Keratinocyte (primary cell): ENCODE results near the gene GPR171. TPM values are rescaled to one million over a fixed set of nuclear protein-coding genes. Genes with fewer than 3 reads are reported as not detected.
"Not testable (repeated sequence)": the region's sequence is repeated elsewhere in the genome, so short reads cannot be mapped to it uniquely, and the experiment has no call there.

ENCODE experiments used
- DNase-seq: peaks from one replicate; pipeline ENCODE4 v3.0.0-alpha.2; 2011; ENCODE audit warnings: low read depth, missing footprints, low spot score
- FAIRE-seq: peaks from 2 replicates; lab custom pipeline; 2011; peaks lifted over from hg19 to GRCh38; lab: Jason Lieb, UNC
- H2AFZ ChIP-seq: 2 replicates; pipeline ENCODE4 v1.6.0; 2012; ENCODE audit warnings: low read length, control low read depth, inconsistent platforms; ENCODE audit not compliant: control insufficient read depth
- H3K27ac ChIP-seq: 2 replicates; pipeline ENCODE4 v1.5.1; 2011; ENCODE audit warnings: low read length; ENCODE audit not compliant: control insufficient read depth, insufficient read depth
- H3K27me3 ChIP-seq: 3 replicates; pipeline ENCODE4 v1.6.0; 2011; ENCODE audit warnings: low read length; ENCODE audit not compliant: control insufficient read depth, insufficient read depth; ENCODE audit errors: extremely low read depth
- H3K36me3 ChIP-seq, 2 experiments: 2 replicates in 1 of 2; 3 replicates in 1 of 2; pipeline ENCODE4 v1.5.1; 2011; ENCODE audit warnings: low read length in 2 of 2, mild to moderate bottlenecking in 1 of 2; ENCODE audit not compliant: control insufficient read depth in 2 of 2, insufficient read depth in 2 of 2; ENCODE audit errors: extremely low read depth in 1 of 2
- H3K4me1 ChIP-seq: 3 replicates; pipeline ENCODE4 v1.5.1; 2011; ENCODE audit warnings: low read length; ENCODE audit not compliant: control insufficient read depth, insufficient read depth; ENCODE audit errors: extremely low read depth
- H3K4me2 ChIP-seq: 3 replicates; pipeline ENCODE4 v1.6.0; 2011; ENCODE audit warnings: low read depth, low read length; ENCODE audit not compliant: control insufficient read depth, insufficient read depth; ENCODE audit errors: extremely low read depth
- H3K4me3 ChIP-seq, 3 experiments: fragments of 200-600 bp in 1 of 3; sonication (generic) in 1 of 3; 2 replicates in 2 of 3; 3 replicates in 1 of 3; pipeline ENCODE4 v1.5.1; 2011 to 2016; ENCODE audit warnings: low read length in 3 of 3, mild to moderate bottlenecking in 3 of 3, control low read depth in 2 of 3, inconsistent platforms in 1 of 3, low read depth in 1 of 3, mixed read lengths in 1 of 3, mixed run types in 1 of 3, moderate library complexity in 1 of 3; ENCODE audit not compliant: control insufficient read depth in 2 of 3, insufficient read depth in 2 of 3; ENCODE audit errors: extremely low read depth in 1 of 3
- H3K79me2 ChIP-seq: 2 replicates; pipeline ENCODE4 v1.6.0; 2012; ENCODE audit warnings: low read length; ENCODE audit not compliant: control insufficient read depth, insufficient read depth
- H3K9ac ChIP-seq: 3 replicates; pipeline ENCODE4 v1.6.0; 2011; ENCODE audit warnings: low read length; ENCODE audit not compliant: control insufficient read depth, insufficient read depth; ENCODE audit errors: extremely low read depth
- H3K9me1 ChIP-seq: 3 replicates; pipeline ENCODE4 v1.6.0; 2011; ENCODE audit warnings: low read length; ENCODE audit not compliant: control insufficient read depth, insufficient read depth; ENCODE audit errors: extremely low read depth
- H3K9me3 ChIP-seq: 2 replicates; pipeline ENCODE4 v1.5.1; 2012; ENCODE audit warnings: low read depth, low read length; ENCODE audit not compliant: control insufficient read depth
- H4K20me1 ChIP-seq: 3 replicates; pipeline ENCODE4 v1.6.0; 2011; ENCODE audit warnings: low read length; ENCODE audit not compliant: control insufficient read depth, insufficient read depth; ENCODE audit errors: extremely low read depth
- CTCF ChIP-seq, 3 experiments: IDR thresholded peaks in 1 of 3; conservative IDR thresholded peaks in 1 of 3; optimal IDR thresholded peaks in 1 of 3; 2 replicates in 2 of 3; 3 replicates in 1 of 3; pipeline versions ENCODE3 to v1.5.1; 2011; ENCODE audit warnings: low read length in 3 of 3, mild to moderate bottlenecking in 3 of 3, moderate library complexity in 2 of 3, control low read depth in 1 of 3, inconsistent platforms in 1 of 3; ENCODE audit not compliant: insufficient read depth in 2 of 3; ENCODE audit errors: extremely low read depth in 1 of 3
- EZH2 ChIP-seq: IDR thresholded peaks from one replicate; pipeline ENCODE4 v1.6.1; 2012; ENCODE audit warnings: inconsistent platforms, mild to moderate bottlenecking, low read length, moderate library complexity
- dilution Hi-C: fragments of 300-500 bp; cut with MboI; formaldehyde crosslinking; loops from one replicate; pipeline ENCODE4 v1.7.0; 2020; ENCODE audit warnings: low sequenced_read_pairs; ENCODE audit not compliant: extremely low pct_ligation_motif_present
- polyA plus RNA-seq, 5 experiments: library from polyadenylated mRNA; depleted of rRNA in 3 of 5; stranded (reverse) in 3 of 5; stranded (forward) in 1 of 5; unstranded in 1 of 5; fragments of >200 nt; gene quantifications; 1 replicate in 1 of 5; 2 replicates in 3 of 5; 3 replicates in 1 of 5; pipeline versions ENCODE4 v1.2.1 to v1.2.3, GENCODE V29; 2011 to 2012; ENCODE audit warnings: missing spikeins in 2 of 5, low read depth in 1 of 5, low replicate concordance in 1 of 5

GPR171 gene
- polyA plus RNA-seq, 1 donor (not counting 4 experiments of a cell fraction or from before 2014, with no cell fraction given) = not detected

GRCh38 chr3:151171145-151171757, 31.8 kb downstream of the GPR171 start:
- no peak for FAIRE-seq

GRCh38 chr3:151169948-151170679, 32.9 kb downstream of the GPR171 start:
- H3K9me1 ChIP-seq, H3K36me3 ChIP-seq, H3K4me1 ChIP-seq, H4K20me1 ChIP-seq, H2AFZ ChIP-seq, H3K27ac ChIP-seq, dilution Hi-C loops, DNase-seq, FAIRE-seq, H3K79me2 ChIP-seq, H3K27me3 ChIP-seq, H3K4me2 ChIP-seq, H3K4me3 ChIP-seq, H3K9me3 ChIP-seq, H3K9ac ChIP-seq: not testable (repeated sequence)

More at GRCh38 chr3:151171145-151171757, 31.8 kb downstream of the GPR171 start:
- dilution Hi-C loops = no loop called here
- H3K9me1 ChIP-seq = no peaks in the 10 kb centered on the region
- no peaks in the 10 kb centered on the region for H4K20me1 ChIP-seq
- no peak for DNase-seq
- no peaks in the 10 kb centered on the region for H3K9me3 ChIP-seq
- H3K27me3 ChIP-seq = no peaks in the 10 kb centered on the region
- no peak overlapping the region for H3K9ac ChIP-seq
- H2AFZ ChIP-seq = no peak overlapping the region
- no peak overlapping the region for H3K4me3 ChIP-seq
- H3K79me2 ChIP-seq = no peaks in the 10 kb centered on the region
- no peaks in the 10 kb centered on the region for H3K36me3 ChIP-seq
- no peaks in the 10 kb centered on the region for H3K4me1 ChIP-seq
- no peak overlapping the region for H3K27ac ChIP-seq
- no peak overlapping the region for H3K4me2 ChIP-seq
- no peak for TF ChIP-seq CTCF (optimal IDR thresholded peaks at IDR 0.05 in 1 of 3, IDR thresholded peaks at IDR 0.05 in 1 of 3, conservative IDR thresholded peaks at IDR 0.05 in 1 of 3; ENCODE audit: extremely low read depth in 1 of 3, insufficient read depth in 2 of 3, low read length in 3 of 3)
- no peak for TF ChIP-seq EZH2
